Measurements from ENCODE around the gene EFNB2. TPM values are rescaled to one million over a fixed set of nuclear protein-coding genes. Genes with fewer than 3 reads are reported as not detected.
A peak's percentile ranks its signal among the peaks of the same experiment; 100 is the strongest.

EFNB2 gene
- total RNA-seq, 4 donors from 2014 or later, result 46.8 to 84.2 (median 77.6) TPM

DNA sequence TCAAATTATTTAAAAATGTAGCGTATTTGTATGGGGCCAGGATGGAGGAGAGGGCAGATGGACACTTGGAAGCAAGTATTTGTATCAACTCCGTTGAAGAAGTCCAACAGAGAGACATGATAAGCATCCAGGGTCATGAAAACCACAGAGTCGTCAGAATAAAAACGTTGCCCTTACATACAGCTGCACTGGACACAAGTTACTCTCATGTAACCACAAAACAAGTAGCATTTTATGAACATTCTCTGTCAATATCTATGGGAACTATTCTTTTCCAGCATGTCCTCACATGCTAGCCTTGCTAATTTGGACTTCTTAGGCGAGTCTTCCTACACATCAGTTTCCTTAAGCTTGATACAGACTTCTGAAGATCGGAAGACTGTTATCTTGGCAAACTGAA, 35.0 kb downstream of the EFNB2 start:
- Histone ChIP-seq H3K36me3 (no peaks in the 10 kb centered on the region), H3K4me1 (peaks cover 0 to 35% (median 16%) of the 10 kb centered on the region in 4 donors), H3K27me3 (no peaks in the 10 kb centered on the region), H3K9me3 (no peaks in the 10 kb centered on the region), H3K4me3 (no peak overlapping the region), H3K27ac (peak overlapping the region in 1 of 4 donors; percentile 69)
- intact Hi-C loops (cut with DNase I; ENCODE audit: low total_unique reads), result no loop called here
- no peak for DNase-seq
- in situ Hi-C loops (cut with MboI; ENCODE audit: low pct_ligation_motif_present in 1 of 4, low pct_unique_long_range_greater_than_20kb in 1 of 4, low sequenced_read_pairs in 3 of 4), result loop anchor here in 2 of 4 donors (25.0 kb wide), 1 partner anchor 413 kb away; no protein-coding TSS in a partner anchor
- no peak for TF ChIP-seq POLR2A (IDR thresholded peaks at IDR 0.05)
- TF ChIP-seq, protein P1, sequence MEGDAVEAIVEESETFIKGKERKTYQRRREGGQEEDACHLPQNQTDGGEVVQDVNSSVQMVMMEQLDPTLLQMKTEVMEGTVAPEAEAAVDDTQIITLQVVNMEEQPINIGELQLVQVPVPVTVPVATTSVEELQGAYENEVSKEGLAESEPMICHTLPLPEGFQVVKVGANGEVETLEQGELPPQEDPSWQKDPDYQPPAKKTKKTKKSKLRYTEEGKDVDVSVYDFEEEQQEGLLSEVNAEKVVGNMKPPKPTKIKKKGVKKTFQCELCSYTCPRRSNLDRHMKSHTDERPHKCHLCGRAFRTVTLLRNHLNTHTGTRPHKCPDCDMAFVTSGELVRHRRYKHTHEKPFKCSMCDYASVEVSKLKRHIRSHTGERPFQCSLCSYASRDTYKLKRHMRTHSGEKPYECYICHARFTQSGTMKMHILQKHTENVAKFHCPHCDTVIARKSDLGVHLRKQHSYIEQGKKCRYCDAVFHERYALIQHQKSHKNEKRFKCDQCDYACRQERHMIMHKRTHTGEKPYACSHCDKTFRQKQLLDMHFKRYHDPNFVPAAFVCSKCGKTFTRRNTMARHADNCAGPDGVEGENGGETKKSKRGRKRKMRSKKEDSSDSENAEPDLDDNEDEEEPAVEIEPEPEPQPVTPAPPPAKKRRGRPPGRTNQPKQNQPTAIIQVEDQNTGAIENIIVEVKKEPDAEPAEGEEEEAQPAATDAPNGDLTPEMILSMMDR (IDR thresholded peaks at IDR 0.05), result no peak
- TF ChIP-seq POLR2AphosphoS5 (IDR thresholded peaks at IDR 0.05), result no peak
- no peak for TF ChIP-seq EP300 (IDR thresholded peaks at IDR 0.05; ENCODE audit: low read depth)
- WGBS, 2 donors (ENCODE audit: low coverage in 1 of 2), result 86 to 90% methylated on average over 6 of the region's 6 CpGs

DNA sequence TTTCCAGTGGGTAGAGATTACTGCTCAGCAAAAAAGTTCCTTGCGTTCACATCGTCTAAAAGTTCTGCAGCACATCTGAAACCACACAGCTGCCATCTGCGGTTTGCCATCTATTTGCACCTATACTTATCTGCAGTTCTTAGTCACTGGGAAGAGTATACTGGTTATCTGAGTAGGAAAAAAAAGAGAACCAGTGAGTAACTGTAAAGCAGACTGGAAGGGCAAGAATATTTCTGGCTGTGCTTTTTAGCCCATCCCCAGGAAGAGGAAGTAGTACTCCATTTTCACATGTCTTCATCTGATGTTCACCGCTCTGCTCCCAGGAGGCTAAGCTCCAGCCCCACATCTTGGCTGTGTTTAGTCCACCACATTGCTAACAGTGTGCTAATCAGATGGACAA, 35.6 kb downstream of the EFNB2 start:
- no peaks in the 10 kb centered on the region for H3K9me3 ChIP-seq
- DNase-seq, result no peak
- H3K27me3 ChIP-seq, result no peaks in the 10 kb centered on the region
- H3K27ac ChIP-seq, result peak overlapping the region in 1 of 4 donors; percentile 69
- WGBS, 2 donors (ENCODE audit: low coverage in 1 of 2), result 75 to 82% methylated on average over 4 of the region's 4 CpGs
- H3K4me3 ChIP-seq, result no peak overlapping the region
- in situ Hi-C loops (cut with MboI; ENCODE audit: low pct_ligation_motif_present in 1 of 4, low pct_unique_long_range_greater_than_20kb in 1 of 4, low sequenced_read_pairs in 3 of 4), result loop anchor here in 2 of 4 donors (25.0 kb wide), 1 partner anchor 413 kb away; no protein-coding TSS in a partner anchor
- intact Hi-C loops (cut with DNase I; ENCODE audit: low total_unique reads), result no loop called here
- no peaks in the 10 kb centered on the region for H3K36me3 ChIP-seq
- TF ChIP-seq EP300 (IDR thresholded peaks at IDR 0.05; ENCODE audit: low read depth), result no peak
- TF ChIP-seq POLR2AphosphoS5 (IDR thresholded peaks at IDR 0.05), result no peak
- TF ChIP-seq, protein P1 (IDR thresholded peaks at IDR 0.05), result no peak
- no peak for TF ChIP-seq POLR2A (IDR thresholded peaks at IDR 0.05)
- peaks cover 0 to 35% (median 16%) of the 10 kb centered on the region in 4 donors for H3K4me1 ChIP-seq

DNA sequence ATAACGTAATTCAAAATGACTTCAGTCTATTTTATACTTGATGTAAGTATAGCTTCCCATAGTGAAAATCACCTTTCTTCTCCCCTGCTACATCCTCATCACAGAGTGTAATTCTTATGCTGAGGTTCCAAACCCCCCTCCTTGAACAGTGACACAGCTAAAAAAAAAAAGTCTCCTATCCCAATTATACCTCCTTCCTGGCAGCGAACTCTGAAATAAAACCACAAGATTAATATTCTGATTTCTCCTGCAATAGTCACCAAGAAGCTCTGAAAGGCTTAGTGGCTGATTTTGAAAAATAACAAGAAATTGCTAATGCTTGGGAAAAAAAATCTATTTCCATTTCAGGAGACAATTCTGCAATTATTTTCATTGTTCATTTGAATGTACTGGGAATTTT, 36.3 kb downstream of the EFNB2 start:
- H3K36me3 ChIP-seq, result no peaks in the 10 kb centered on the region
- no peak overlapping the region for H3K4me3 ChIP-seq
- DNase-seq, result no peak
- peaks cover 0 to 35% (median 16%) of the 10 kb centered on the region in 4 donors for H3K4me1 ChIP-seq
- no peaks in the 10 kb centered on the region for H3K9me3 ChIP-seq
- TF ChIP-seq EP300 (IDR thresholded peaks at IDR 0.05; ENCODE audit: low read depth) (no peak), POLR2A (IDR thresholded peaks at IDR 0.05) (no peak), POLR2AphosphoS5 (IDR thresholded peaks at IDR 0.05) (no peak)
- TF ChIP-seq, protein P1 (IDR thresholded peaks at IDR 0.05), result no peak
- in situ Hi-C loops (cut with MboI; ENCODE audit: low pct_ligation_motif_present in 1 of 4, low pct_unique_long_range_greater_than_20kb in 1 of 4, low sequenced_read_pairs in 3 of 4), result no loop called here
- intact Hi-C loops (cut with DNase I; ENCODE audit: low total_unique reads), result no loop called here
- H3K27me3 ChIP-seq, result no peaks in the 10 kb centered on the region
- H3K27ac ChIP-seq, result peak overlapping the region; percentile 34 to 69 (median 44)
- 57 to 88% methylated on average over 2 of the region's 2 CpGs for WGBS, 2 donors (ENCODE audit: low coverage in 1 of 2)

DNA sequence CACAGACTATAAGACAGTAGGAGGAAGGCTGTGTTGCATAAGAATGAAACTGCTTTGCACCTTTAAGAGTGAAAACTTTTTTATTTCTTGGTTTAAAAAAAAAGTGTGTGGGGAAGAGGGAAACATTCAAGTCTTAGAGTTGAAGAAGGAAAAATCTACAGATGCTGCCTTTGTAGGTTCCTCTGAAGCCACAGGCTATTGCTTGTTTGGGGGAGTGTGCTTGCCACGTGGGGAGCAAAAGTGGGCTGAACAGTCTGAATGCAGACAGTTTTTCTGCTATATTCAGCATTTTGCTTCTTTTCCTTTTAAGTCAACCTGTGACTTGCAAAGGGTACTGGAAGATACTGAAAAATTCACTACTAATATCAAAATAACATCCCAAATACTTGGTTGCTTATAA, 36.9 kb downstream of the EFNB2 start:
- H3K27me3 ChIP-seq, result no peaks in the 10 kb centered on the region
- H3K9me3 ChIP-seq, result no peaks in the 10 kb centered on the region
- TF ChIP-seq, protein P1 (IDR thresholded peaks at IDR 0.05), result no peak
- TF ChIP-seq POLR2A (IDR thresholded peaks at IDR 0.05) (no peak), POLR2AphosphoS5 (IDR thresholded peaks at IDR 0.05) (no peak), EP300 (IDR thresholded peaks at IDR 0.05; ENCODE audit: low read depth) (no peak)
- H3K4me1 ChIP-seq, result peaks cover 0 to 35% (median 16%) of the 10 kb centered on the region in 4 donors
- intact Hi-C loops (cut with DNase I; ENCODE audit: low total_unique reads) (no loop called here), in situ Hi-C loops (cut with MboI; ENCODE audit: low pct_ligation_motif_present in 1 of 4, low pct_unique_long_range_greater_than_20kb in 1 of 4, low sequenced_read_pairs in 3 of 4) (no loop called here)
- H3K36me3 ChIP-seq, result no peaks in the 10 kb centered on the region
- no peak overlapping the region for H3K4me3 ChIP-seq
- DNase-seq, result no peak
- peak overlapping the region; percentile 34 to 69 (median 44) for H3K27ac ChIP-seq
- WGBS, 2 donors (ENCODE audit: low coverage in 1 of 2), result 22 to 41% methylated on average over 1 of the region's 1 CpG
